Limb (tissue), 2 donors: ENCODE measurements around the gene CDK17.

ENCODE experiments used
- DNase-seq, 2 donors: peaks; one replicate each; pipeline ENCODE4 v3.0.0-alpha.2; 2016; ENCODE audit errors: extremely low spot score in 2 of 2

Gene CDK17

GRCh38 chr12:96239711-96240635, 160.3 kb downstream of the CDK17 start:
- peak; percentile 61 to 71 for DNase-seq

DNA sequence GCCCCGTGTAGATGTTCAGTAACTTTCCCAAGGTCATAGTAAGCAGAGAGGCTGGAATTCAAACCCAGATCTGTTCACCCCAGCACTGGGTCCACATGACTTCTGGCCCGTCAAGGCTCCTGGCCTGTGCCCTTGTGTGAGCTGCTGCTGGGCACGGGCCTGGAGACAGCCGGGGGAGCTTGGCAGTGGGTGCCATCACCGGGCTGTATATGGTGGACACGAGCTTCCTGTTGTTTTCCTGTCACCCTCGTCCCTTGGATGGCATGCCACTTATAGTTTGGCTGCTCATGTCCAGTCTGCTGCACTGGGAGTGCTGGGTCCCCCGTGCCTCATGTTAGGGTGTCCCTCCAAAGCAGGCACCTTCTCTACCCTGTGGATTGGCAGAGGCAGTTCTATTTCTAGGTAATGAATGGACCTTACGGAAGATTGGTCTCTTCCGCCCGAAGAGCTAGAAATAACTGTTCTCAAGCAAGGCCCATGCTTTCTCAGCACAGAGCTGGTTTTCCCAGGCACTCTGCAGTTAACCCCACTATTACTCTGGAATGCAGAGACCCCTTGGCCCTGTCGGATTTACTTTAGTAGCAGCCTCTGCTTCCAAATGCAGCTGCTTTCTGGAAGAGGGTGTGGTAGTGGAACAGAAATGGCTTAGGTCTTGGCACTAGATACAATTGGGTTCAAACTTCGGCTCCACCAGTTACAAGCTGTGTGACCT, 161.7 kb downstream of the CDK17 start:
- DNase-seq, result peak in 1 of 2 donors; percentile 38

DNA sequence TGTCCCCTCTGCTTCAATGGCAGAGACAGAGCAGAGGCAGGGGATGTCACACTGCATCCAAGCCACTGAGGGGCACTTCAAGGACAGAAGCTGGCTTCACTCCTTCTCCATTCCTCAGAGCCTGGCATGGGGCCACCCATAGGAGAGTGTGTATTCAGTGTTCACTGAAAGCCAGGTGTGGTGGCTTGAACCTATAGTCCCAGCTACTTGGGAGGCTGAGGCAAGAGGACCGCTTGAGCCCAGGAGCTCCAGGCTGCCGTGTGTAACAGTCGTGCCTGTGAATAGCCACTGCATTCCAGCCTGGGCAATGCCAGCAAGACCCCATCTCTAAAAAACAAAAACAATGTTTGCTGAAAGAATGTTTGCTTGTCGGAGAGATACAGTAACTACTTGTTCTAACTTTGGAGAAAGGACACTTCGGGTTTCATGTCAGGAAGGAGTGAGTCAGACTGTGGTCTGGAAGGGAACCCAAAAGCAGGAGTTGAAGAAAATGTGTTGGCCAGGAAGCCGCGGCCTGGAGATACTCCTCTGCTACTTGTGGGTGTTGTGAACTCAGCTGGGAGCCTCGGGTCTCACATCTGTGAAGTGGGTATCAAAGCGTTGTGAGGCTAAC, 162.7 kb downstream of the CDK17 start:
- DNase-seq, result peak in 1 of 2 donors; percentile 38

- DNase-seq, result no peak
These were observed 163.2 kb downstream of the CDK17 start for GRCh38 chr12:96237035-96237434.

DNA sequence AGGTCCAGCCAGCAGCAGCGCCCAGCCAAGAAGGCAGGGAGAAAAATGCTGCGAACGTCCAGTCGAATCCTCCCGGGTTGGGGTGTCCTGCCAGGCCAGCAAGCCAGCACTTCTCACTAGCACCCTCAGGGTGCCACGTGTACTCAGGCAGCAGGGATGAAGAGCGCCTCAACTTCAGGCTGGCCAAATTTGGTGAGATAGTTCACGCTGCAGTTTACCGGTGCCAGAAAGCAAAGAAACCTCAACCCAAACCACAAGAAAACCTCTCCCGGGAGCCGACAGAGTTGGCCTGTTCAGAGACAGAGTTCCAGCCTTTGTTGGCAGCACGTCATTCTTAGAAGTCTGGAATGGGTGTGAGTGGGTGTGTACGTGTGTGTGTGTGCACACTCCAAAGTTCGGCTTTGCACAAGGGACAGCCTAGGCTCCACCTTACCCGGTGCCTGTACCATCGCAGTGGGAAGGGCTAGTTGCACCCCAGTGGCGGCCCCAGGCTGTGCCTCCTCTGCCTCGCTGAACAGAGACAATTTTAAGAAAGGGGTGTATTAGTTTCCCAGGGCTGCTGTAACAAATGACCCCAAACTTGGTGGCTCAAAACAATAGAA, 163.9 kb downstream of the CDK17 start:
- no peak for DNase-seq

DNA sequence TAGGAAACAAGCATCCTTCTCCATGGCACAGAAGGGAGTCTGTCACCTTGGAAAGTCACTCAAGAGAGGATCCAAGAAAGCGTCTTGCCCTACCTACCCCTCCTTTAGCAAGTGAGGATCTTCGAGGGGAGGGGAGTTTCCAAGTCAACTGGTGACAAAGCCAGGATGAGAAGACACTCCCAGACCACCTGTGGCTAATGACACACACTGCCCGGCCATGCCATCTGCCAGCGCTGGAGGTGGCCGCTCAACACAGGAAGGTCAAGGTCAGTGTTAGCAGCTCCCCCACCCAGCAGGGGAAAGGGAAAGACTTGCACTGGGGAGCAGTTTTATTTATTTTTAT, 164.8 kb downstream of the CDK17 start:
- no peak for DNase-seq

GRCh38 chr12:96234591-96235483, 165.4 kb downstream of the CDK17 start:
- DNase-seq, result no peak

DNA sequence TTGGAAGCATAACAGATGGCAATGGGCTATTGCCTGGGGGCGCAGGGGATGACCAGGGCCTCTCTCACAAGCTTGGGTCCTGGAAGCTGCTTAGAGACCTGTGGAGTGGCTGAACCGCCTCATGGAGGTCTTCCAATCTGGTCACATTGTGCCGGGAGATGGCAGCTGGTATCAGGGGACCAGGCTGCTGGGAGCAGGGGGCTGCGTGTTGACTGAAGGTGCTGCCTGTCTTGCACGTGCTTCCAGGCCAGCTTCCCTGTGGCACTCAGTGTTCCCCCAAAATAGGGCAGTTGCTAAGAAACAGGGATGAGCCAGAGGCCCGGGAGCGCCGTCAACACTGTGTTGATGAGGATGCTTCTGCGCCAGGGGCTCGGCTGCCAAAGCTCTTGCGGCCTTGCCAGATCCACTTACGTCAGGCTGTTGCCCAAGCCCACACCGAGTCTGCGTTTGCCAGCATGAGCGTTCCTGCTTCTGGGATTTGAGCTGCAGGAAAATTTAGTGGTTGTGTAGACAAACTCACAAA, 166.2 kb downstream of the CDK17 start:
- DNase-seq, result peak; percentile 72 to 81

DNA sequence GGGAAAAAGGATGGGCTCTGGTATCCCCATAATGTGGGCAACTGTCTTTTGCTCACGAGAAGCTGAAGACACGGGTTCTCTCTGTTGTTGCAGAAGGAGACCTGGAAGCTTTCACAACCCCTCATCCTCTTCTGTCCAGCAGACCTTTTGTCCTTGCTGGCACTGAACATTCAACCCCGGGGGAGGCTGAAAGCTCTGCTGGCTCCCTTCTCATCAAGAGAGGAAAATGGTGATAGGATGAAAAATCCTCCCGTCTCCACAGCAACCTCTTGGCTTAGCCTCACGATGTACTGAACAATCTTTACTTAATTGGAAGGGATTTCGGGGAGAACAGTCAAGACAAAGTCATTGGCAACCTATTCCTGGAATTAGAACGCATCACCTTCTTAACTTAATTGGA, 167.1 kb downstream of the CDK17 start:
- DNase-seq, result no peak

- no peak for DNase-seq
These were observed 169.6 kb downstream of the CDK17 start for GRCh38 chr12:96230646-96231045.

DNA sequence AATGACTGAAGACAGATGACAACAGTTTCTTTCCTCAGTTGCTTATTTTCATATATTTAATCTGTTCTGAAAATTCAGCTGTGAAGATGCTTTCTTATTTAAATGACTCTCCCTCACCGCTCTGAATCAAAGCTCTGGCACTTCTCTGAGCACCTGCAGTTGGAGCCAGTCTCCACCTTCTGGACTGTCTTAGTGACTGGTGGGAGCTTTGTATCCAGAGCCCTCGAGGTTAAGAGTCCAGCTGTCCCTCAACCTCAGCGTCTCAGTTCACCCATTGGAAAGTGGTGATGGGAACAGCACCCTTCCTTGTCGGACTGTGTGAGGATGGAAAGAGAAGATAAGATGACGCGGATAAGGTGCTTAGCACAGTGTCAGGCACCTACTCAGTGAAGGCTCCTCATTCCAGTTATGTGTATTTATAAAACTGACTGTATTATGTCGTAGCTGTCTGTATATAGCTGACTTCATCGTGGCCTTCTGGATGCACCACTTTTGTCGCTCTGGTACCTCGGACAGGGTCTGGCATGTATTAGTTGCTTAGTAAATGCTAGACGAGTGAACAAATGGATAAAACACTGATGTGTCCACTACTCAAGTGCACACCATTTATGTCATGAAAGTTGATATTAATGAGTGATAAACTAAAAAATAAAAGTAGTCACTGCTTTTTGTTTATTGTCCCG, 171.5 kb downstream of the CDK17 start:
- DNase-seq, result no peak
